ENCODE measurements around the gene COQ7.

COQ7 gene

GRCh38 chr16:19086322-19087199 lies 19.1 kb downstream of the COQ7 start:
- peak; percentile 86 for DNase-seq (ENCODE audit: low spot score)

- no peak for DNase-seq (ENCODE audit: low spot score)
Observed at GRCh38 chr16:19088341-19088916, 21.0 kb downstream of the COQ7 start.

- DNase-seq (ENCODE audit: low spot score) = no peak
Observed at GRCh38 chr16:19089410-19089955, 22.1 kb downstream of the COQ7 start.

- DNase-seq (ENCODE audit: low spot score) = no peak
Observed at GRCh38 chr16:19090916-19091315, 23.5 kb downstream of the COQ7 start.

GRCh38 chr16:19092653-19093410 lies 25.4 kb downstream of the COQ7 start:
- no peak for DNase-seq (ENCODE audit: low spot score)

- DNase-seq (ENCODE audit: low spot score) = no peak
Observed at GRCh38 chr16:19093631-19094541, 26.5 kb downstream of the COQ7 start.

GRCh38 chr16:19094542-19095365 lies 27.3 kb downstream of the COQ7 start:
- DNase-seq (ENCODE audit: low spot score) = no peak

- DNase-seq (ENCODE audit: low spot score) = no peak
Observed at GRCh38 chr16:19095654-19096053, 28.2 kb downstream of the COQ7 start.

- DNase-seq (ENCODE audit: low spot score) = no peak
Observed at GRCh38 chr16:19098173-19098572, 30.8 kb downstream of the COQ7 start.

GRCh38 chr16:19102187-19102872 lies 34.9 kb downstream of the COQ7 start:
- no peak for DNase-seq (ENCODE audit: low spot score)

- DNase-seq (ENCODE audit: low spot score) = no peak
Observed at GRCh38 chr16:19104607-19105006, 37.2 kb downstream of the COQ7 start.

GRCh38 chr16:19105131-19105530 lies 37.7 kb downstream of the COQ7 start:
- DNase-seq (ENCODE audit: low spot score) = no peak

- no peak for DNase-seq (ENCODE audit: low spot score)
Observed at GRCh38 chr16:19105891-19106624, 38.6 kb downstream of the COQ7 start.

- no peak for DNase-seq (ENCODE audit: low spot score)
Observed at GRCh38 chr16:19106625-19107020, 39.2 kb downstream of the COQ7 start.

GRCh38 chr16:19108409-19109287 lies 41.2 kb downstream of the COQ7 start:
- DNase-seq (ENCODE audit: low spot score) = no peak

- DNase-seq (ENCODE audit: low spot score) = no peak
Observed at GRCh38 chr16:19109288-19109664, 41.9 kb downstream of the COQ7 start.

- DNase-seq (ENCODE audit: low spot score) = no peak
Observed at GRCh38 chr16:19110537-19111360, 43.3 kb downstream of the COQ7 start.

- DNase-seq (ENCODE audit: low spot score) = no peak
Observed at GRCh38 chr16:19112099-19112407, 44.6 kb downstream of the COQ7 start.

All from AG08395 (cell line).